PC-3 (cell line): ENCODE data around the gene YKT6. TPM values are rescaled to one million over a fixed set of nuclear protein-coding genes. Genes with fewer than 3 reads are reported as not detected.

Experiments used
- ATAC-seq: fragments of 200-7000 bp; cut with Tn5 transposase; 2 replicates; pipeline ENCODE4 v1.9.1; 2020; ENCODE audit warnings: mild to moderate bottlenecking, moderate library complexity
- BruUV-seq: library from RNA; stranded (reverse); fragments of 400-500 nt; replicated peaks from 2 replicates; lab custom pipeline; 2021; lab: Mats Ljungman, UMichigan
- CTCF ChIA-PET: fragments of 300-600 bp; sonication (Branson Sonifier 250); formaldehyde crosslinking; loops from one replicate; lab custom pipeline; 2022; ENCODE audit warnings: antibody characterized with exemption; lab: Charles Lee
- POLR2A ChIA-PET: fragments of 300-600 bp; sonication (Branson Sonifier 250); formaldehyde crosslinking; loops from one replicate; lab custom pipeline; 2022; ENCODE audit warnings: antibody characterized with exemption; ENCODE audit not compliant: unreplicated experiment; lab: Charles Lee
- DNase-seq: peaks from one replicate; pipeline ENCODE4 v3.0.0-alpha.2; 2015
- H2AFZ ChIP-seq: fragments of 300-600 bp; sonication (generic); 2 replicates; pipeline ENCODE4 v1.6.0; 2016; ENCODE audit warnings: antibody characterized with exemption, low read length
- H3F3A ChIP-seq: fragments of 300-600 bp; sonication (generic); one replicate; pipeline ENCODE4 v1.6.0; 2017; ENCODE audit warnings: antibody characterized with exemption, low read length, control low read depth, mild to moderate bottlenecking; ENCODE audit not compliant: unreplicated experiment
- H3K27ac ChIP-seq: fragments of 300-600 bp; sonication (generic); 2 replicates; pipeline ENCODE4 v1.5.1; 2016; ENCODE audit warnings: mild to moderate bottlenecking, low read length
- H3K27me3 ChIP-seq: fragments of 300-600 bp; sonication (generic); 2 replicates; pipeline ENCODE4 v1.6.1; 2016; ENCODE audit warnings: low read length, mixed read lengths
- H3K36me3 ChIP-seq: fragments of 300-600 bp; sonication (generic); 2 replicates; pipeline ENCODE4 v1.6.1; 2016; ENCODE audit warnings: low read depth, mixed run types, low read length, mixed read lengths
- H3K4me1 ChIP-seq: fragments of 300-600 bp; sonication (generic); 2 replicates; pipeline ENCODE4 v1.5.1; 2016; ENCODE audit warnings: low read length; ENCODE audit not compliant: insufficient read depth
- H3K4me2 ChIP-seq: fragments of 300-600 bp; sonication (generic); 2 replicates; pipeline ENCODE4 v1.6.0; 2016; ENCODE audit warnings: low read length
- H3K4me3 ChIP-seq: fragments of 300-600 bp; sonication (generic); 2 replicates; pipeline ENCODE4 v1.5.1; 2016; ENCODE audit warnings: mild to moderate bottlenecking, low read length, mixed read lengths
- H3K79me2 ChIP-seq: fragments of 300-600 bp; sonication (generic); 2 replicates; pipeline ENCODE4 v1.6.1; 2017; ENCODE audit warnings: low read length, mixed read lengths
- H3K9ac ChIP-seq: fragments of 300-600 bp; sonication (generic); 2 replicates; pipeline ENCODE4 v1.6.0; 2016; ENCODE audit warnings: mild to moderate bottlenecking, low read length
- H3K9me2 ChIP-seq: fragments of 300-600 bp; sonication (generic); replicated peaks from 2 replicates; pipeline ENCODE4 v1.6.1; 2016; ENCODE audit warnings: mixed run types, low read length, mixed read lengths
- H3K9me3 ChIP-seq: fragments of 300-600 bp; sonication (generic); 2 replicates; pipeline ENCODE4 v1.6.1; 2016; ENCODE audit warnings: low read length, mixed read lengths
- H4K20me1 ChIP-seq: fragments of 300-600 bp; sonication (generic); 2 replicates; pipeline ENCODE4 v1.6.1; 2016; ENCODE audit warnings: low read length, mixed read lengths
- EZH2 ChIP-seq: fragments of 300-600 bp; sonication (generic); IDR thresholded peaks from one replicate; pipeline ENCODE4 v1.6.1; 2017; ENCODE audit warnings: antibody characterized with exemption, mild to moderate bottlenecking, low read length; ENCODE audit not compliant: unreplicated experiment
- EZH2phosphoT487 ChIP-seq: fragments of 300-600 bp; sonication (generic); IDR thresholded peaks from 2 replicates; pipeline ENCODE4 v1.6.1; 2018; ENCODE audit warnings: mild to moderate bottlenecking, antibody characterized with exemption, low read length, borderline replicate concordance
- intact Hi-C: fragments of 100-400 bp; cut with micrococcal nuclease; formaldehyde crosslinking; loops from 2 replicates; pipeline ENCODE4 v1.9.0; 2023
- total RNA-seq: library from RNA; depleted of rRNA; stranded (reverse); fragments of >200 nt; gene quantifications from 2 replicates; pipeline ENCODE4 v1.2.3, GENCODE V29; 2014
- TF ChIP-seq, protein P1 (sequence below): fragments of 300-600 bp; sonication (generic); conservative IDR thresholded peaks from 2 replicates; pipeline ENCODE4 v1.5.1; 2017; ENCODE audit warnings: antibody characterized with exemption, low read depth, mild to moderate bottlenecking, low read length

Gene YKT6
- total RNA-seq, 1 experiment from 2014 or later = 133 TPM

DNA sequence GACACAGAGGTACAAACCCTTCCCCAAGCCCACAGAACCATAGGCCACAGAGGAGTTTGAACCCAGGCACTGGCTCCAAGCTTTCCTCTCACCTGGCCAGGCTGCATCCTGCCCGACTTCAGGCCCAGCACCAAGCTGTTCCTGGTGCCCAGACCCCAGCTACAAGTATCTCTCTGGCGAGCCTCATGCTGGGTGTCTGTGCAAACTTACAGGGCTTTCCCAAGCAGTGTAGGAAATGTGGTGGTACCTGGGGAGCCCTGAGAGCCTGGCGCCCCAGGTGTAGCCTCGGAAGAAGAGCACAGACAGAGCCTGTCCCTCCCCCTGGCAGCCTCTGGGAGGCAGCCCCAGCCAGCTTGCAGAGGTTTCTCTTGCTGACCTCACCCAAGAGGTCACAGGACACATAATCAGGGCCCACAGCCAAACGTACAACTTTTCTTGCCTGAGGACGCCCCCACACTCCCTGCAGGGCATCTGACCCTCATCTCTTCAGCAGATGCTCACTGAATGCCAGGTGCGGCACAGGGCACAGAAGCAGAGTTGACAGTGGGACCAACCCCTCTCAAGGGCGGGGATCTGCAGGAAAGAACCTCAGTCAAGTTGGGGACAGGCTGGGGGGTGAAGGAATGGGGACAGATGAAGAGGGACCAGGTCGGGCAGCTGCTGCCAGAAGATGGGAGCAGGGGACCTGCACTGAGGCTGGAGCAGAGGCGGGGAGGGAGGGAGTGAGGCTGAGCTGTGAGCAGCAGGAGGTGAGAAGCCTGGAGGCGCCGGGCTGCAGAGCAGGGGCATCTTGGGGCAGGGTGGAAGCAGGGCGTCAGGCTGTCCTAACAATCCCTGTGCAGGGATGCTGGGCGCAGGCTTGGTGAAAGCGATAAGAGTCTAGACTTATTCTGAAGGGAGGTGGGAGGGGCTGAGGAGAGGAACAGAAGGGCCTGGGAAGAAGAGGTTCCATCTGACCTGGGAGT is 43.4 kb upstream of the YKT6 start:
- intact Hi-C loops = no loop called here
- Histone ChIP-seq H3K9me3 (no peaks in the 10 kb centered on the region), H3F3A (no peaks in the 10 kb centered on the region), H3K9ac (no peak overlapping the region), H3K4me3 (no peak overlapping the region), H3K9me2 (no peaks in the 10 kb centered on the region), H3K27ac (no peak overlapping the region), H3K27me3 (no peaks in the 10 kb centered on the region), H3K36me3 (no peaks in the 10 kb centered on the region), H3K4me2 (no peak overlapping the region), H2AFZ (no peak overlapping the region), H3K79me2 (no peaks in the 10 kb centered on the region), H3K4me1 (no peaks in the 10 kb centered on the region), H4K20me1 (no peaks in the 10 kb centered on the region)
- ATAC-seq (no peak), DNase-seq (no peak)
- TF ChIP-seq EZH2phosphoT487 (no peak), EZH2 (no peak)
- TF ChIP-seq, protein P1, sequence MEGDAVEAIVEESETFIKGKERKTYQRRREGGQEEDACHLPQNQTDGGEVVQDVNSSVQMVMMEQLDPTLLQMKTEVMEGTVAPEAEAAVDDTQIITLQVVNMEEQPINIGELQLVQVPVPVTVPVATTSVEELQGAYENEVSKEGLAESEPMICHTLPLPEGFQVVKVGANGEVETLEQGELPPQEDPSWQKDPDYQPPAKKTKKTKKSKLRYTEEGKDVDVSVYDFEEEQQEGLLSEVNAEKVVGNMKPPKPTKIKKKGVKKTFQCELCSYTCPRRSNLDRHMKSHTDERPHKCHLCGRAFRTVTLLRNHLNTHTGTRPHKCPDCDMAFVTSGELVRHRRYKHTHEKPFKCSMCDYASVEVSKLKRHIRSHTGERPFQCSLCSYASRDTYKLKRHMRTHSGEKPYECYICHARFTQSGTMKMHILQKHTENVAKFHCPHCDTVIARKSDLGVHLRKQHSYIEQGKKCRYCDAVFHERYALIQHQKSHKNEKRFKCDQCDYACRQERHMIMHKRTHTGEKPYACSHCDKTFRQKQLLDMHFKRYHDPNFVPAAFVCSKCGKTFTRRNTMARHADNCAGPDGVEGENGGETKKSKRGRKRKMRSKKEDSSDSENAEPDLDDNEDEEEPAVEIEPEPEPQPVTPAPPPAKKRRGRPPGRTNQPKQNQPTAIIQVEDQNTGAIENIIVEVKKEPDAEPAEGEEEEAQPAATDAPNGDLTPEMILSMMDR = no peak
- POLR2A ChIA-PET = no interaction called here
- CTCF ChIA-PET = no interaction called here
- BruUV-seq = no TSS peak

DNA sequence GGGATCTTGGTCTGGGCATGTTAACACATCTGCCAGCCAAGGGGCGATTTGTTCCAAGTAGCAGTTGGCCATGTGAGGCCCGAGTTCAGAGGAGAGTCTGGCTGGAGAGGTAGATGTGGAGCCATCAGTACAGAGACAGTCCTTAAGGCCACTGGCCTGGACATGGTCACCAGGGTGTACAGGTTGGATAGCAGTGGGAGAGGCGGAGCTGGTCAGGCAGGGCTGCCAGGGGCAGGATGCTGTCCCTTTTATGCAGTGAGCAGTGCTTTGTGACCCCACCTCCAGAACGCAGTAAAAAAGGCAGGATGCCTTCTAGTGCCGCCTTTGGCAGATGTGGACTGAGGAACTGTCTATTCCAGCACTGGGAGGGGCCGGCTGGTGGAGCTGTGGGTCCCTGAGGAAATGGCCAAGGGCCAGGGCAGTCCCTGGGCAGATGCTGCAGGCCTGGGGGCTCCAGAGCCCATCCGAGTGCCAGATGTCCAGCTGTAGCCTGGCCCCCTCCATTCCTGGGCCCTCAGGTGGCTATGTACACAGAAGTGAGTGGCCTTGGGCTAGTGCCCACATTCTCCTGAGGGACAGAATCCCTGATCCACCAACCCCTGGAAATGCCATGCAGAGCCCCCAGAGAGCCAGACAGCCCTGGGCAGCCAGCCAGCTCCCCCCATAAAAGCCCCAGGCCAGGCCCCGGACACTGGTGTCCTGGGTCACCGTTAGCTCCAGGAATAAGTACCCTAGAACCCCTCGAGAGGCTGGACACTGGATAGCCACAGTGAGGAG is 42.5 kb upstream of the YKT6 start:
- POLR2A ChIA-PET = no interaction called here
- Histone ChIP-seq H2AFZ (no peak overlapping the region), H3K4me3 (no peak overlapping the region), H3K9ac (no peak overlapping the region), H3K4me2 (no peak overlapping the region), H3K4me1 (peaks cover 6% of the 10 kb centered on the region; the same call in 1 of the 2 replicates), H3F3A (no peaks in the 10 kb centered on the region), H3K9me3 (no peaks in the 10 kb centered on the region), H3K27ac (no peak overlapping the region), H3K36me3 (no peaks in the 10 kb centered on the region), H4K20me1 (no peaks in the 10 kb centered on the region), H3K79me2 (no peaks in the 10 kb centered on the region), H3K27me3 (no peaks in the 10 kb centered on the region), H3K9me2 (no peaks in the 10 kb centered on the region)
- BruUV-seq = no TSS peak
- ATAC-seq (no peak), DNase-seq (no peak)
- intact Hi-C loops = no loop called here
- CTCF ChIA-PET = no interaction called here
- TF ChIP-seq EZH2phosphoT487 = no peak
- TF ChIP-seq, protein P1 = no peak
- no peak for TF ChIP-seq EZH2
